Testis (tissue), 3 donors: ENCODE measurements around the gene CLN6. TPM values are rescaled to one million over a fixed set of nuclear protein-coding genes. Genes with fewer than 3 reads are reported as not detected.

ENCODE experiments used
- DNase-seq: peaks from one replicate; pipeline ENCODE4 v3.0.0-alpha.2; 2019
- H3K27ac ChIP-seq, 2 donors: fragments of 200-600 bp; sonication (generic); one replicate each; pipeline ENCODE4 v1.5.1; 2019
- H3K27me3 ChIP-seq: fragments of 200-600 bp; sonication (generic); one replicate; pipeline ENCODE4 v1.5.1; 2019
- H3K36me3 ChIP-seq: fragments of 200-600 bp; sonication (generic); one replicate; pipeline ENCODE4 v1.5.1; 2017; ENCODE audit warnings: low read depth; ENCODE audit errors: missing control alignments
- H3K4me1 ChIP-seq: fragments of 200-600 bp; sonication (generic); one replicate; pipeline ENCODE4 v1.5.1; 2019
- H3K4me3 ChIP-seq, 2 donors: fragments of 200-600 bp; sonication (generic); one replicate each; pipeline ENCODE4 v1.5.1; 2017 to 2019
- H3K9me3 ChIP-seq: fragments of 200-600 bp; sonication (generic); one replicate; pipeline ENCODE4 v1.5.1; 2017
- POLR2A ChIP-seq: fragments of 450-650 bp; IDR thresholded peaks from one replicate; pipeline ENCODE4 v1.6.1; 2017; ENCODE audit warnings: antibody characterized with exemption, mild to moderate bottlenecking, moderate library complexity
- WGBS, 2 donors: methylation state at CpG; one replicate each; pipeline ENCODE4 v1.1.5; 2018; 5-methylcytosine and 5-hydroxymethylcytosine counted together
- intact Hi-C: fragments of 100-400 bp; cut with DNase I; formaldehyde crosslinking; loops from one replicate; pipeline ENCODE4 v1.15.1; 2023; ENCODE audit warnings: low total_unique reads
- polyA plus RNA-seq: library from polyadenylated mRNA; stranded (reverse); fragments of 350-450 nt; fragmentation: Illumina TruSeq; extraction: RNeasy Lipid Tissue Mini Kit (QIAGEN cat#74804); gene quantifications from one replicate; pipeline ENCODE4 v1.2.3, GENCODE V29; 2014; ENCODE audit warnings: low read depth, low replicate concordance; ENCODE audit not compliant: insufficient read depth
- total RNA-seq, 2 donors: library from RNA; depleted of rRNA; stranded (reverse); fragments of >200 nt; gene quantifications; one replicate each; pipeline ENCODE4 v1.2.3, GENCODE V29; 2016
- TF ChIP-seq, protein P1 (sequence below), 3 experiments: fragments of 450-650 bp in 2 of 3; fragments of 200-600 bp in 1 of 3; sonication (generic) in 1 of 3; IDR thresholded peaks; one replicate each; pipeline ENCODE4 v1.5.1; 2016 to 2019; ENCODE audit warnings: antibody characterized with exemption in 3 of 3, mild to moderate bottlenecking in 2 of 3, moderate library complexity in 1 of 3

Gene CLN6
- total and polyA plus RNA-seq, 3 donors from 2014 or later, result 23.3 to 58.8 (median 39.7) TPM

DNA sequence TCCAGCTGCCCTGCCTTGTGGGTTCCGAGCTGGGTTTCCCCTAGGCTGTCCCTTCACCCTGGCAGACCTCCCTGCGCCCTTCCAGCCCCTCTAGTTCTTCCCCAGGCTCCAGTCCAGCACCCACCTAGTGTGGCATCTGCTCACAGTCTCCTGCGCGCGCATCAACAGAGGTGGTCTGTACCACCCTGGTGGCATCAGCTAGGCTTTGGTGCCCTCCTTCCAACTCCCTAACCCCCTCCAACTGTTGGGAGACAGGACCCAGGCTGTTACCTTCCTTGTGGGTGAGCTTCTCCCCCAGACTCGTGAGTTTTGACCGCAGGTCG, 32.4 kb downstream of the CLN6 start:
- H3K36me3 ChIP-seq, result no peaks in the 10 kb centered on the region
- intact Hi-C loops, result no loop called here
- TF ChIP-seq POLR2A, result no peak
- TF ChIP-seq, protein P1, sequence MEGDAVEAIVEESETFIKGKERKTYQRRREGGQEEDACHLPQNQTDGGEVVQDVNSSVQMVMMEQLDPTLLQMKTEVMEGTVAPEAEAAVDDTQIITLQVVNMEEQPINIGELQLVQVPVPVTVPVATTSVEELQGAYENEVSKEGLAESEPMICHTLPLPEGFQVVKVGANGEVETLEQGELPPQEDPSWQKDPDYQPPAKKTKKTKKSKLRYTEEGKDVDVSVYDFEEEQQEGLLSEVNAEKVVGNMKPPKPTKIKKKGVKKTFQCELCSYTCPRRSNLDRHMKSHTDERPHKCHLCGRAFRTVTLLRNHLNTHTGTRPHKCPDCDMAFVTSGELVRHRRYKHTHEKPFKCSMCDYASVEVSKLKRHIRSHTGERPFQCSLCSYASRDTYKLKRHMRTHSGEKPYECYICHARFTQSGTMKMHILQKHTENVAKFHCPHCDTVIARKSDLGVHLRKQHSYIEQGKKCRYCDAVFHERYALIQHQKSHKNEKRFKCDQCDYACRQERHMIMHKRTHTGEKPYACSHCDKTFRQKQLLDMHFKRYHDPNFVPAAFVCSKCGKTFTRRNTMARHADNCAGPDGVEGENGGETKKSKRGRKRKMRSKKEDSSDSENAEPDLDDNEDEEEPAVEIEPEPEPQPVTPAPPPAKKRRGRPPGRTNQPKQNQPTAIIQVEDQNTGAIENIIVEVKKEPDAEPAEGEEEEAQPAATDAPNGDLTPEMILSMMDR (IDR thresholded peaks at IDR 0.05), result no peak
- H3K4me1 ChIP-seq, result peaks cover 40% of the 10 kb centered on the region
- no peaks in the 10 kb centered on the region for H3K27me3 ChIP-seq
- H3K27ac ChIP-seq, result no peak overlapping the region
- H3K9me3 ChIP-seq, result no peaks in the 10 kb centered on the region
- H3K4me3 ChIP-seq, result no peak overlapping the region
- 86 to 90% methylated on average over 8 of the region's 8 CpGs for WGBS, 2 donors
- DNase-seq, result no peak

- Histone ChIP-seq H3K9me3 (no peaks in the 10 kb centered on the region), H3K36me3 (no peaks in the 10 kb centered on the region), H3K4me1 (peaks cover 37% of the 10 kb centered on the region), H3K27ac (no peak overlapping the region), H3K4me3 (no peak overlapping the region), H3K27me3 (no peaks in the 10 kb centered on the region)
- TF ChIP-seq, protein P1 (IDR thresholded peaks at IDR 0.05), result no peak
- no peak for TF ChIP-seq POLR2A
- DNase-seq, result no peak
- 69 to 78% methylated on average over 11 to 17 of the region's 17 CpGs for WGBS, 2 donors
- intact Hi-C loops, result no loop called here
Observed at GRCh38 chr15:68196445-68197169, 32.9 kb downstream of the CLN6 start.

GRCh38 chr15:68195336-68196112, 34.0 kb downstream of the CLN6 start:
- Histone ChIP-seq H3K36me3 (no peaks in the 10 kb centered on the region), H3K4me1 (peaks cover 26% of the 10 kb centered on the region), H3K4me3 (no peak overlapping the region), H3K27ac (no peak overlapping the region), H3K27me3 (no peaks in the 10 kb centered on the region), H3K9me3 (no peaks in the 10 kb centered on the region)
- WGBS, 2 donors, result 88 to 92% methylated on average over 8 of the region's 8 CpGs
- DNase-seq, result no peak
- intact Hi-C loops, result no loop called here
- TF ChIP-seq POLR2A, result no peak
- TF ChIP-seq, protein P1 (IDR thresholded peaks at IDR 0.05), result no peak

- H3K27me3 ChIP-seq, result no peaks in the 10 kb centered on the region
- no peak overlapping the region for H3K4me3 ChIP-seq
- 91 to 95% methylated on average over 5 of the region's 5 CpGs for WGBS, 2 donors
- no peak overlapping the region for H3K27ac ChIP-seq
- no peaks in the 10 kb centered on the region for H3K9me3 ChIP-seq
- no peaks in the 10 kb centered on the region for H3K36me3 ChIP-seq
- intact Hi-C loops, result no loop called here
- TF ChIP-seq, protein P1 (IDR thresholded peaks at IDR 0.05), result no peak
- no peak for TF ChIP-seq POLR2A
- DNase-seq, result no peak
- H3K4me1 ChIP-seq, result peaks cover 22% of the 10 kb centered on the region
Observed at GRCh38 chr15:68192804-68193486, 36.6 kb downstream of the CLN6 start.
